SK-N-MC (cell line): ENCODE data around the gene OGG1.

Experiments
- EZH2 ChIP-seq: fragments of 200-600 bp; sonication (generic); IDR thresholded peaks from one replicate; pipeline ENCODE4 v1.6.1; 2017; ENCODE audit warnings: antibody characterized with exemption
- FOXP2 ChIP-seq: optimal IDR thresholded peaks from 2 replicates; pipeline ENCODE3; 2011; ENCODE audit warnings: mild to moderate bottlenecking, moderate library complexity; ENCODE audit not compliant: insufficient read depth; ENCODE audit errors: extremely low read length, control extremely low read depth
- POLR2AphosphoS5 ChIP-seq: IDR thresholded peaks from 2 replicates; pipeline ENCODE4 v1.6.1; 2012; ENCODE audit warnings: mild to moderate bottlenecking, low read depth, low read length, borderline replicate concordance

DNA sequence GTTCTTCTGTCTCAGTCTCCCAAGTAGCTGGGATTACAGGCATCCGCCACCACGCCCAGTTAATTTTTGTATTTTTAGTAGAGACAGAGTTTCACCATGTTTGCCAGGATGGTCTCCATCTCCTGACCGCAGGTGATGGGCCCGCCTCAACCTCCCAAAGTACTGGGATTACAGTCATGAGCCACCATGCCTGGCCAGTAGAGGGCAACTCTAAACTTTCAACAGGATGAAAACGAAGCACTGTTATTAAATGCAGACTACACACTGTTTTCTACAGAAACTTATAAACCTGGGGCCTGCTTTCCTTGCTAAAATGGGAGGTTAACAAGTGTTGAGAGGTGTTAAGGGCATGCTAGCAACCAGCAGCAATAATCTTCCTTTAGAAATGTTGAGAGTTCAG is 50.8 kb downstream of the OGG1 start:
- TF ChIP-seq POLR2AphosphoS5 (no peak), EZH2 (no peak), FOXP2 (no peak)
